ENCODE measurements around the gene HSD17B10.

Gene HSD17B10

DNA sequence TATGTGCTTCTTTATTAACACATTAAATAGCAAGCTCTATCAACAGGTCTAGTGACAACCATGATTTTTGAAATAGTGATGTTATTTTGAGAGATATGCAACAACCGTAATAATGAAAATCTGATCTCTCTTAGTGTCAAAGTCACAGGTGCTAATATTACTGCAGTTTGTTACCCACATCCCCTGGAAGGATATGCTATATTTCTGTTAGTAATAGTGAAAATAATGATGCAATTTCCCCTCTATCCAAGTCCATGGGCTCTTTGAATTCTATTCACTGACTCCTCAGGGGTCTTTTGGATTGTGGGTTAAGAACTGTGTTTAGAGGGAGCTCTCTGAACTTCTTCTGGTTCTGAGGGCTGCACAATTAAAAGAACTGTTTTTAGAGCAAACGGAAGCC is 3.0 kb upstream of the HSD17B10 start:
- no peaks in the 10 kb centered on the region for H3K9me3 ChIP-seq
- TF ChIP-seq, protein P1, sequence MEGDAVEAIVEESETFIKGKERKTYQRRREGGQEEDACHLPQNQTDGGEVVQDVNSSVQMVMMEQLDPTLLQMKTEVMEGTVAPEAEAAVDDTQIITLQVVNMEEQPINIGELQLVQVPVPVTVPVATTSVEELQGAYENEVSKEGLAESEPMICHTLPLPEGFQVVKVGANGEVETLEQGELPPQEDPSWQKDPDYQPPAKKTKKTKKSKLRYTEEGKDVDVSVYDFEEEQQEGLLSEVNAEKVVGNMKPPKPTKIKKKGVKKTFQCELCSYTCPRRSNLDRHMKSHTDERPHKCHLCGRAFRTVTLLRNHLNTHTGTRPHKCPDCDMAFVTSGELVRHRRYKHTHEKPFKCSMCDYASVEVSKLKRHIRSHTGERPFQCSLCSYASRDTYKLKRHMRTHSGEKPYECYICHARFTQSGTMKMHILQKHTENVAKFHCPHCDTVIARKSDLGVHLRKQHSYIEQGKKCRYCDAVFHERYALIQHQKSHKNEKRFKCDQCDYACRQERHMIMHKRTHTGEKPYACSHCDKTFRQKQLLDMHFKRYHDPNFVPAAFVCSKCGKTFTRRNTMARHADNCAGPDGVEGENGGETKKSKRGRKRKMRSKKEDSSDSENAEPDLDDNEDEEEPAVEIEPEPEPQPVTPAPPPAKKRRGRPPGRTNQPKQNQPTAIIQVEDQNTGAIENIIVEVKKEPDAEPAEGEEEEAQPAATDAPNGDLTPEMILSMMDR (IDR thresholded peaks at IDR 0.05): no peak
- peaks cover 0 to 6% (median 2%) of the 10 kb centered on the region in 3 donors for H3K36me3 ChIP-seq
- no peaks in the 10 kb centered on the region for H3K27me3 ChIP-seq
- H3K27ac ChIP-seq: no peak overlapping the region
- no peak for DNase-seq
- intact Hi-C loops (cut with DNase I; ENCODE audit: low total_unique reads): loop anchor here (10.0 kb wide), 1 partner anchor 212 kb away; the partner anchor contains the start of gene KDM5C
- H3K4me1 ChIP-seq: peaks cover 0 to 20% (median 10%) of the 10 kb centered on the region in 4 donors
- no peak overlapping the region for H3K4me3 ChIP-seq

- intact Hi-C loops (cut with DNase I; ENCODE audit: low total_unique reads): loop anchor here (10.0 kb wide), 1 partner anchor 211 kb away; the partner anchor contains the start of gene KDM5C
- Histone ChIP-seq H3K36me3 (peaks cover 0 to 18% (median 15%) of the 10 kb centered on the region in 3 donors), H3K9me3 (no peaks in the 10 kb centered on the region), H3K4me3 (no peak overlapping the region), H3K4me1 (peaks cover 0 to 12% (median 7%) of the 10 kb centered on the region in 4 donors), H3K27me3 (no peaks in the 10 kb centered on the region), H3K27ac (no peak overlapping the region)
- TF ChIP-seq, protein P1 (IDR thresholded peaks at IDR 0.05): peak; percentile 58 to 62
- no peak for DNase-seq
These were observed 1.8 kb upstream of the HSD17B10 start for GRCh38 chrX:53435997-53436396.

DNA sequence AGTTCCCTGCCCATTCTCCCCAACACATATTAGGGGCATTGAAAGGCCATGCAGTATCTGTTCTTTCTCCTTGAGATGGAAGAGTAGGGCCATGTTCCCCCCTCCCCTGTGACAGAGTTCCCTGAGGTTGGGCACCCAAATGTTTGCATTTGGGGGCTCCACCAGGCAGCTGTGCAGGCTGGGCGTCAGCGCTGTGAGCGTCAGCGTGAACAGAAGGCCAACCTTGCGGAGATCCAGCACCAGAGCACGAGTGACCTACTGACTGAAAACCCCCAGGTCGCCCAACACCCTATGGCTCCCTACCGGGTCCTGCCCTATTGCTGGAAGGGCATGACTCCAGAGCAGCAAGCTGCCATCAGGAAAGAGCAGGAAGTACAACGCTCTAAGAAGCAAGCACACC is 3.9 kb downstream of the HSD17B10 start:
- TF ChIP-seq, protein P1 (IDR thresholded peaks at IDR 0.05): no peak
- intact Hi-C loops (cut with DNase I; ENCODE audit: low total_unique reads): loop anchor here (10.0 kb wide), 1 partner anchor 205 kb away; the partner anchor contains the start of gene KDM5C
- Histone ChIP-seq H3K4me1 (peaks cover 0 to 5% (median 4%) of the 10 kb centered on the region in 4 donors), H3K27ac (no peak overlapping the region), H3K9me3 (no peaks in the 10 kb centered on the region), H3K27me3 (no peaks in the 10 kb centered on the region), H3K36me3 (peaks cover 0 to 45% (median 20%) of the 10 kb centered on the region in 3 donors), H3K4me3 (no peak overlapping the region)
- no peak for DNase-seq

DNA sequence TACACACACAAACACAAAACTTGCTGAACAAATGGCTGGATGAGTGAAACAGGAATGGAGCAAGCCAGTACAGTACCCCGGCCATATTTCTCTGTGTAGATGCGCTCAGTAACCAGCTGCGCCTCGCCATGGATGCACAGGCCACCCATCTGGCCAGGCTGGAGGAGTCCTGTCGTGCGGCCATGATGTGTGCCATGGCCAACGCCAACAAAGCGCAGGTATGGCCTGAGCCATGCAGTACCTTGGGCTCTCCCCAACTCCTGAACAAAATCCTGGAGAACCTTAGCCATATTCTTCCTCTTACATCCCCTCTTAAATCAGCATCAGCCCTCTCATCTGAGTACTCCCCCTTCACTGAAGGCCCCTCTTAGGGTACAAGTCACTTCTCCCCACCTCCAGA is 4.4 kb downstream of the HSD17B10 start:
- Histone ChIP-seq H3K27me3 (no peaks in the 10 kb centered on the region), H3K4me1 (peaks cover 0 to 5% (median 4%) of the 10 kb centered on the region in 4 donors), H3K9me3 (no peaks in the 10 kb centered on the region), H3K27ac (no peak overlapping the region), H3K36me3 (peaks cover 0 to 45% (median 20%) of the 10 kb centered on the region in 3 donors), H3K4me3 (no peak overlapping the region)
- DNase-seq: no peak
- TF ChIP-seq, protein P1 (IDR thresholded peaks at IDR 0.05): no peak
- intact Hi-C loops (cut with DNase I; ENCODE audit: low total_unique reads): loop anchor here (10.0 kb wide), 1 partner anchor 205 kb away; the partner anchor contains the start of gene KDM5C

GRCh38 chrX:53422861-53423306 is 11.3 kb downstream of the HSD17B10 start, which contains the start of gene RIBC1:
Gene RIBC1 (plus strand): TSS chrX:53422873. CDS start chrX:53426277, 3,404 bp downstream.
- H3K4me1 ChIP-seq: peaks cover 0 to 21% (median 12%) of the 10 kb centered on the region in 4 donors
- peaks cover 0 to 3% (median 0%) of the 10 kb centered on the region in 3 donors for H3K36me3 ChIP-seq
- no peaks in the 10 kb centered on the region for H3K27me3 ChIP-seq
- H3K27ac ChIP-seq: peak within 1 kb of the TSS; percentile 89 to 94
- TF ChIP-seq, protein P1 (IDR thresholded peaks at IDR 0.05): no peak
- DNase-seq: no peak
- intact Hi-C loops (cut with DNase I; ENCODE audit: low total_unique reads): no loop called here
- peak within 1 kb of the TSS; percentile 64 to 69 for H3K4me3 ChIP-seq
- H3K9me3 ChIP-seq: no peaks in the 10 kb centered on the region
